ENCODE measurements around the gene NEURL1.

GRCh38 chr10:103614306-103615158 is 121.0 kb downstream of the NEURL1 start:
- TF ChIP-seq CTCF (IDR thresholded peaks at IDR 0.05) (no peak), POLR2AphosphoS5 (IDR thresholded peaks at IDR 0.05; ENCODE audit: insufficient read depth in 1 of 2, low read depth in 1 of 2) (no peak), POLR2A (IDR thresholded peaks at IDR 0.05) (no peak)

Measured in vagina (tissue), 2 donors.